ENCODE data around the gene ZSWIM8. TPM values are rescaled to one million over a fixed set of nuclear protein-coding genes. Genes with fewer than 3 reads are reported as not detected.
A peak's percentile ranks its signal among the peaks of the same experiment; 100 is the strongest.

ZSWIM8 gene
- total and polyA plus RNA-seq, 10 of the 15 experiments (the other 5 are each of a cell fraction or from before 2014, with no cell fraction given), result 7.8 to 47.1 (median 23.6) TPM

GRCh38 chr10:73785721-73786511 is 510 bp downstream of the ZSWIM8 start (continued):
- TF ChIP-seq, protein P1, sequence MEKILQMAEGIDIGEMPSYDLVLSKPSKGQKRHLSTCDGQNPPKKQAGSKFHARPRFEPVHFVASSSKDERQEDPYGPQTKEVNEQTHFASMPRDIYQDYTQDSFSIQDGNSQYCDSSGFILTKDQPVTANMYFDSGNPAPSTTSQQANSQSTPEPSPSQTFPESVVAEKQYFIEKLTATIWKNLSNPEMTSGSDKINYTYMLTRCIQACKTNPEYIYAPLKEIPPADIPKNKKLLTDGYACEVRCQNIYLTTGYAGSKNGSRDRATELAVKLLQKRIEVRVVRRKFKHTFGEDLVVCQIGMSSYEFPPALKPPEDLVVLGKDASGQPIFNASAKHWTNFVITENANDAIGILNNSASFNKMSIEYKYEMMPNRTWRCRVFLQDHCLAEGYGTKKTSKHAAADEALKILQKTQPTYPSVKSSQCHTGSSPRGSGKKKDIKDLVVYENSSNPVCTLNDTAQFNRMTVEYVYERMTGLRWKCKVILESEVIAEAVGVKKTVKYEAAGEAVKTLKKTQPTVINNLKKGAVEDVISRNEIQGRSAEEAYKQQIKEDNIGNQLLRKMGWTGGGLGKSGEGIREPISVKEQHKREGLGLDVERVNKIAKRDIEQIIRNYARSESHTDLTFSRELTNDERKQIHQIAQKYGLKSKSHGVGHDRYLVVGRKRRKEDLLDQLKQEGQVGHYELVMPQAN (conservative IDR thresholded peaks at IDR 0.05), result no peak
- TF ChIP-seq TCF12 (IDR thresholded peaks at IDR 0.05; ENCODE audit: low read depth, low read length) (no peak), EGR1 (IDR thresholded peaks at IDR 0.05; ENCODE audit: borderline replicate concordance in 1 of 2, low read depth in 2 of 2, low read length in 2 of 2) (0 out of 3 replicates have a peak, but pooled peaks of 1 of the 2 experiments have one; percentile 52), NBN (IDR thresholded peaks at IDR 0.05) (no peak), KAT2A (conservative IDR thresholded peaks at IDR 0.05; ENCODE audit: control insufficient read depth, low read depth, low read length) (no peak), IKZF1 (conservative IDR thresholded peaks at IDR 0.05) (no peak), ZBTB33 (IDR thresholded peaks at IDR 0.05) (no peak), NRF1 (conservative IDR thresholded peaks at IDR 0.05; ENCODE audit: low read depth, low read length) (no peak; the same call in 1 of the 2 replicates), SUPT20H (IDR thresholded peaks at IDR 0.05; ENCODE audit: borderline replicate concordance, control insufficient read depth, low read depth, low read length) (no peak), ZNF622 (IDR thresholded peaks at IDR 0.05) (no peak), STAT3 (IDR thresholded peaks at IDR 0.05; ENCODE audit: low read depth, low read length) (no peak), POLR2AphosphoS5 (IDR thresholded peaks at IDR 0.05; ENCODE audit: low read length) (no peak), REST (IDR thresholded peaks at IDR 0.05; ENCODE audit: low read depth, low read length) (peak; percentile 76; the same call in 1 of the 2 replicates), MEF2B (IDR thresholded peaks at IDR 0.05; ENCODE audit: partially characterized antibody, poor library complexity, severe bottlenecking) (no peak), SMC3 (IDR thresholded peaks at IDR 0.05; ENCODE audit: borderline replicate concordance, low read length) (no peak), GABPA (IDR thresholded peaks at IDR 0.05; ENCODE audit: low read depth) (no peak)
- TF ChIP-seq, protein P2, sequence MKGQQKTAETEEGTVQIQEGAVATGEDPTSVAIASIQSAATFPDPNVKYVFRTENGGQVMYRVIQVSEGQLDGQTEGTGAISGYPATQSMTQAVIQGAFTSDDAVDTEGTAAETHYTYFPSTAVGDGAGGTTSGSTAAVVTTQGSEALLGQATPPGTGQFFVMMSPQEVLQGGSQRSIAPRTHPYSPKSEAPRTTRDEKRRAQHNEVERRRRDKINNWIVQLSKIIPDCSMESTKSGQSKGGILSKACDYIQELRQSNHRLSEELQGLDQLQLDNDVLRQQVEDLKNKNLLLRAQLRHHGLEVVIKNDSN (IDR thresholded peaks at IDR 0.05; ENCODE audit: borderline replicate concordance, extremely low read length, insufficient read depth, low read depth, low read length), result no peak
- TF ChIP-seq, protein P3, sequence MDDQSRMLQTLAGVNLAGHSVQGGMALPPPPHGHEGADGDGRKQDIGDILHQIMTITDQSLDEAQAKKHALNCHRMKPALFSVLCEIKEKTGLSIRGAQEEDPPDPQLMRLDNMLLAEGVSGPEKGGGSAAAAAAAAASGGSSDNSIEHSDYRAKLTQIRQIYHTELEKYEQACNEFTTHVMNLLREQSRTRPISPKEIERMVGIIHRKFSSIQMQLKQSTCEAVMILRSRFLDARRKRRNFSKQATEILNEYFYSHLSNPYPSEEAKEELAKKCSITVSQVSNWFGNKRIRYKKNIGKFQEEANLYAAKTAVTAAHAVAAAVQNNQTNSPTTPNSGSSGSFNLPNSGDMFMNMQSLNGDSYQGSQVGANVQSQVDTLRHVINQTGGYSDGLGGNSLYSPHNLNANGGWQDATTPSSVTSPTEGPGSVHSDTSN (IDR thresholded peaks at IDR 0.05; ENCODE audit: insufficient replicate concordance, low read depth, low read length), result no peak

All from GM12878 (cell line).